Neural progenitor cell (in vitro differentiated cells): ENCODE results near the gene USP36. TPM values are rescaled to one million over a fixed set of nuclear protein-coding genes. Genes with fewer than 3 reads are reported as not detected.
"Not testable (repeated sequence)": the region's sequence is repeated elsewhere in the genome, so short reads cannot be mapped to it uniquely, and the experiment has no call there.

Source experiments
- DNase-seq: peaks from one replicate; pipeline ENCODE4 v3.0.0-alpha.2; 2016; ENCODE audit warnings: low spot score
- H2AFZ ChIP-seq: fragments of 200-600 bp; sonication (generic); replicated peaks from 2 replicates; pipeline ENCODE4 v1.6.1; 2016; ENCODE audit warnings: antibody characterized with exemption
- H3F3A ChIP-seq: fragments of 200-600 bp; sonication (generic); 2 replicates; pipeline ENCODE4 v1.6.1; 2016; ENCODE audit warnings: antibody characterized with exemption, low read depth
- H3K27ac ChIP-seq: fragments of 200-600 bp; sonication (generic); 2 replicates; pipeline ENCODE4 v1.5.1; 2016; ENCODE audit warnings: mild to moderate bottlenecking
- H3K27me3 ChIP-seq: fragments of 200-600 bp; sonication (generic); 2 replicates; pipeline ENCODE4 v1.6.1; 2016; ENCODE audit warnings: mild to moderate bottlenecking, moderate library complexity
- H3K36me3 ChIP-seq: fragments of 200-600 bp; sonication (generic); 2 replicates; pipeline ENCODE4 v1.5.1; 2016
- H3K4me1 ChIP-seq: fragments of 200-600 bp; sonication (generic); 2 replicates; pipeline ENCODE4 v1.6.1; 2016; ENCODE audit warnings: mixed run types
- H3K4me2 ChIP-seq: fragments of 200-600 bp; sonication (generic); 2 replicates; pipeline ENCODE4 v1.6.1; 2016
- H3K4me3 ChIP-seq: fragments of 200-600 bp; sonication (generic); 2 replicates; pipeline ENCODE4 v1.5.1; 2016
- H3K79me2 ChIP-seq: fragments of 200-600 bp; sonication (generic); 2 replicates; pipeline ENCODE4 v1.6.1; 2016; ENCODE audit warnings: low read depth
- H3K9ac ChIP-seq: fragments of 200-600 bp; sonication (generic); 2 replicates; pipeline ENCODE4 v1.6.1; 2016
- H3K9me3 ChIP-seq: fragments of 200-600 bp; sonication (generic); 2 replicates; pipeline ENCODE4 v1.5.1; 2016; ENCODE audit warnings: low read depth
- H4K20me1 ChIP-seq: fragments of 200-600 bp; sonication (generic); 2 replicates; pipeline ENCODE4 v1.6.1; 2016; ENCODE audit warnings: low read depth
- H3K27ac Mint-ChIP-seq: 3 replicates; pipeline ENCODE4 v1.8.0; 2021; ENCODE audit warnings: mixed read lengths
- H3K27me3 Mint-ChIP-seq: 2 replicates; pipeline ENCODE4 v1.8.0; 2022; ENCODE audit warnings: low read depth, mild to moderate bottlenecking, inconsistent platforms, moderate library complexity, mixed read lengths; ENCODE audit not compliant: insufficient read depth
- H3K36me3 Mint-ChIP-seq: 3 replicates; pipeline ENCODE4 v1.8.0; 2021; ENCODE audit warnings: mixed read lengths
- H3K4me1 Mint-ChIP-seq: 3 replicates; pipeline ENCODE4 v1.8.0; 2021; ENCODE audit warnings: mixed read lengths
- H3K4me3 Mint-ChIP-seq: 3 replicates; pipeline ENCODE4 v1.8.0; 2021; ENCODE audit warnings: mild to moderate bottlenecking, moderate library complexity, mixed read lengths
- H3K9me3 Mint-ChIP-seq: 3 replicates; pipeline ENCODE4 v1.8.0; 2020; ENCODE audit warnings: mixed read lengths
- CTCF ChIP-seq: fragments of 200-600 bp; sonication (generic); IDR thresholded peaks from 2 replicates; pipeline ENCODE4 v1.5.1; 2017; ENCODE audit warnings: antibody characterized with exemption, mild to moderate bottlenecking
- EZH2 ChIP-seq: fragments of 200-600 bp; sonication (generic); IDR thresholded peaks from 2 replicates; pipeline ENCODE4 v1.6.1; 2017; ENCODE audit warnings: antibody characterized with exemption, mild to moderate bottlenecking, moderate library complexity
- EZH2phosphoT487 ChIP-seq: fragments of 200-600 bp; sonication (generic); IDR thresholded peaks from 2 replicates; pipeline ENCODE4 v1.6.1; 2017; ENCODE audit warnings: antibody characterized with exemption
- total RNA-seq: library from RNA; depleted of rRNA; stranded (reverse); fragments of >200 nt; gene quantifications from 2 replicates; pipeline ENCODE4 v1.2.3, GENCODE V29; 2015; ENCODE audit warnings: low replicate concordance

USP36 gene
- total RNA-seq, 1 donor from 2014 or later: 16.6 TPM

DNA sequence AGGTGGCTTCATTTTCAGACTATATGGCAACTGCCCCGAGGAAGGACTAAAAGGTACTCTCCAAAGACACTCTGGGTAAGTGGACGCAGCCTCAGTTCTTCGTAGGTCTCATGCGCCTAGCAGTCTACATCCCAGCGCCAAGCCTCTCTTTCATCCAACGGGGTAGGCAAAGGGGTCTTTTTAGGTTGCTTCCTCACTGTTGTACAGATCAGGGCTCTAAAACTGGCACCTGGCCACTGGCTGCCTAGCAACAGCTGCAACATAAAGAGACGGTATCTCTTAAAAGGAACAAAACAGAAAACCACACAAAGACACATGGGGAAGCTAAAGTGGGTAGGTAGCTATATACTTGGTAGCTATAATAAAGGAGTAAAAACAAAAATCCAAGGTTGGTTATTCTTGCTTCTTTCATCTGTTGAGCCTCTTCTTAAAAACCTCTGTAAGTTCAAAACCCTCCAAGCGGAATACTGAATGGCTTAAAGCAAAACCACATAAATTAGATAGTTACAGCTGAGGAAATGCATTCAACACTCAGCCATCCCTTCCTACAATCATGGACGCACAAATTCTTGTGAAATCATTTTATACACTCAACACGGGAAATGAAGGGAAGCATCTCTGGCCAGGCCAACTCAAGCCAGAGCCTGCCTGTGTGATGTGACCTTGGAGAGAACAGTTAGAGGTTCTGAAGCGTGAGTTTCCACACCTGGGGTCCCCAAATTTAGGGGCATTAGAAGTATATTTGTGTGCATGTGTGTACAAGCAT is 81.2 kb downstream of the USP36 start:
- H2AFZ ChIP-seq: no peak overlapping the region
- Mint-ChIP-seq H3K36me3 (peaks cover 4% of the 10 kb centered on the region), H3K9me3 (peaks cover 2% of the 10 kb centered on the region), H3K4me3 (no peak overlapping the region), H3K4me1 (peaks cover 21% of the 10 kb centered on the region), H3K27ac (no peak overlapping the region), H3K27me3 (peaks cover 2% of the 10 kb centered on the region)
- no peak overlapping the region for H3K4me2 ChIP-seq
- no peak overlapping the region for H3K4me3 ChIP-seq
- H3K27me3 ChIP-seq: no peaks in the 10 kb centered on the region
- H3K9ac ChIP-seq: peak overlapping the region; percentile 4
- no peaks in the 10 kb centered on the region for H3F3A ChIP-seq
- peaks cover 16% of the 10 kb centered on the region for H3K4me1 ChIP-seq
- H3K9me3 ChIP-seq: no peaks in the 10 kb centered on the region
- no peak for DNase-seq
- no peak for TF ChIP-seq CTCF
- H4K20me1 ChIP-seq: no peaks in the 10 kb centered on the region
- H3K27ac ChIP-seq: no peak overlapping the region
- no peaks in the 10 kb centered on the region for H3K36me3 ChIP-seq
- H3K79me2 ChIP-seq: no peaks in the 10 kb centered on the region

DNA sequence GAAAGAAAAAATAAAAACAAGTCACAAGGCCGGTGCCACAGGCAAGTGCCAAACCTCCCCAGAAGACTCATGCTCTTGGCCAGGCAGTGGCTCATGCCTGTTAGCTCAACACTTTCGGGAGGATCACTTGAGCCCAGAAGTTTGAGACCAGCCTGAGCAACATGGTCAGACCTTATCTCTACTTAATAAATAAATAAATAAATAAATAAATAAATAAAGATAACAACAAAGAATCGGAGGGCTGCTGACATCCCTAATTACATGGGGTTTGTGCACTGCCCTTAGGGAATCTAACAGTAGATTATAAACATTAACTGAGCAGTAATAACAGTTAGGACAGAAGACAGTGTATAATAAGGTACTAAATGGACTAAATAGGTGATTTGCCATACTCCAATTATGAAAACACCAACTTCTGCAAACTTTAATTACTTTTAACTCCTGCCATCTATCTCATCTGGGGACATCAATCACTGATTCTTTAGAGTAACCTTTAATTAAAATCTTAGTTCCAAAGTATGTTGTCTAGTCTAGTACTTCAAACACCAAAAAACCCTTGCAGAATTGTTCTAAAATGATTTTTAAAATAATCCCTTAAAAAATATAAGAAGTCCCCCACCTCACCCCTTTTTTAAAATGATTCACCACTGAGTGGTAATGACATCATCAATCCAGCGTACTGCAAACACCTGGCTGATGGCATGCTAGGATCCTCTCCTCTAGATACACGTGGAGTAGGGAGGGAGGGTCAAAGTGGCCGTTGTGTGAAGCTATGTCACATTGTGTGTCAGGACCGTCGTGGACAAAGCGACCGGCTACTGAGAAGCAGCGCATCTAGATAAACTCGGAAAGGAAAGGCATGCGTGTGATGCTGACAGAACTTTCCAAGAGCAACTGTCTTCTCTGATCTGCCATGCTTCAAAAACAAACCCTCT is 87.0 kb downstream of the USP36 start:
- DNase-seq: no peak
- H3K36me3 Mint-ChIP-seq: no peaks in the 10 kb centered on the region
- H3K9me3 Mint-ChIP-seq: no peaks in the 10 kb centered on the region
- H3F3A ChIP-seq: no peaks in the 10 kb centered on the region
- H2AFZ ChIP-seq: no peak overlapping the region
- H4K20me1 ChIP-seq: no peaks in the 10 kb centered on the region
- no peaks in the 10 kb centered on the region for H3K27me3 Mint-ChIP-seq
- no peak overlapping the region for H3K27ac Mint-ChIP-seq
- H3K4me3 Mint-ChIP-seq: no peak overlapping the region
- H3K9ac ChIP-seq: no peak overlapping the region
- peaks cover 4% of the 10 kb centered on the region for H3K4me1 ChIP-seq
- no peaks in the 10 kb centered on the region for H3K36me3 ChIP-seq
- H3K4me1 Mint-ChIP-seq: peaks cover 8% of the 10 kb centered on the region
- H3K4me3 ChIP-seq: no peak overlapping the region
- no peak for TF ChIP-seq EZH2phosphoT487
- no peak for TF ChIP-seq CTCF
- TF ChIP-seq EZH2: no peak
- no peak overlapping the region for H3K27ac ChIP-seq
- no peaks in the 10 kb centered on the region for H3K27me3 ChIP-seq
- H3K9me3 ChIP-seq: no peaks in the 10 kb centered on the region
- no peaks in the 10 kb centered on the region for H3K79me2 ChIP-seq
- no peak overlapping the region for H3K4me2 ChIP-seq

DNA sequence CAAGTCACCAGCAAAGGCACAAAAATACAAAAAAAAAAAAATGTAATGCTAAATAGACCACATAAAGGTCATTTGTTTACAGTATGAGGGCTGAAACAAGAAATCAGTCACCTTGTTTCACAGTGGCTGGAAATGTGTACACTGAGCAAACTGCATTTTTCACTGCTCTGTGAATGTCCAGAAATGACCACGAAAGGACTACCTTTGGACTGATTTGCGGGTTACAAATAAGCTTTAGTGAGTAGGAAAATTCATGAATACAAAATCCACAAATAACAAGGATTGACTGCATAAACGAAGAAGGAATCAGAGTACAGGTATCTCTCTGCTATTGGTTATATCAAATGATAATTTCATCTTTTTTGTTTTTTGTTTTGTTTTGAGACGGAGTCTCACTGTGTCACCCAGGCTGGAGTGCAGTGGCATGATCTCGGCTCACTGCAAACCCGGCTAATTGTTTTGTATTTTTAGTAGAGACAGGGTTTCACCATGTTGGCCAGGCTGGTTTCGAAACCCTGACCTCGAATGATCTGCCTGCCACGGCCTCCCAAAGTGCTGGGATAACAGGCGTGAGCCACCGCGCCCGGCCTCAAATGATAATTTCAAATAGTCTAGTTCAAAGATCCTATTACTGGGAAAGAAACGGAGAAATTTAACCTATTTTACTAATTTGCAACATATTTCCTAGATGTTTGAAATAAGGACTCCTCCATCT is 89.0 kb downstream of the USP36 start:
- H3K27ac ChIP-seq: no peak overlapping the region
- H3K4me1 ChIP-seq: no peaks in the 10 kb centered on the region
- no peaks in the 10 kb centered on the region for H3K27me3 ChIP-seq
- H3K4me1 Mint-ChIP-seq: peaks cover 5% of the 10 kb centered on the region
- no peaks in the 10 kb centered on the region for H3K9me3 ChIP-seq
- H3K27ac Mint-ChIP-seq: no peak overlapping the region
- H3K9ac ChIP-seq: no peak overlapping the region
- TF ChIP-seq EZH2phosphoT487: no peak
- no peak for TF ChIP-seq EZH2
- TF ChIP-seq CTCF: no peak
- H3K36me3 ChIP-seq: no peaks in the 10 kb centered on the region
- H3F3A ChIP-seq: no peaks in the 10 kb centered on the region
- no peaks in the 10 kb centered on the region for H3K27me3 Mint-ChIP-seq
- H3K36me3 Mint-ChIP-seq: no peaks in the 10 kb centered on the region
- DNase-seq: no peak
- H3K9me3 Mint-ChIP-seq: no peaks in the 10 kb centered on the region
- no peak overlapping the region for H3K4me3 Mint-ChIP-seq
- no peaks in the 10 kb centered on the region for H3K79me2 ChIP-seq
- H3K4me3 ChIP-seq: no peak overlapping the region
- no peaks in the 10 kb centered on the region for H4K20me1 ChIP-seq
- H2AFZ ChIP-seq: no peak overlapping the region
- no peak overlapping the region for H3K4me2 ChIP-seq

DNA sequence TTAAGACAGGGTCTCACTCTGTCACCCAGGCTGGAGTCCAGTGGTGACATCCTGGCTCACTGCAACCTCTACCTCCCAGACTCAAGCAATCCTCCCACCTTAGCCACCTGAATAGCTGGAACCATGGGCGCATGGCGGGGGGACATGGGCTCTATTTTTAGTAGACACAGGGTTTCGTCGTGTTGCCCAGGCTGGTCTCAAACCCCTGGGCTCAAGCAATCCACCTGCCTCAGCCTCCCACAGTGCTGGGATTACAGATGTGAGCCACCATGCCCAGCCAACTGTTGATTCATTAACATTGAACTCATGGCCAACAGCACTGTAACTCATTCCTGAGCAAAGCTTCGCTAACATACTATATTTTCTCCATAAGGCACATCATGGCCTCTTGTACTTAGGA is 89.6 kb downstream of the USP36 start:
- not testable (repeated sequence) for H3K27ac ChIP-seq, H3K4me2 ChIP-seq, H3K27me3 ChIP-seq, H3K36me3 ChIP-seq, H3K36me3 Mint-ChIP-seq, H3K9me3 ChIP-seq, H3K9me3 Mint-ChIP-seq, H3K27ac Mint-ChIP-seq, H4K20me1 ChIP-seq, H3K9ac ChIP-seq, H3K4me3 ChIP-seq, H3F3A ChIP-seq, H3K79me2 ChIP-seq, H2AFZ ChIP-seq, H3K4me3 Mint-ChIP-seq, H3K4me1 ChIP-seq, H3K27me3 Mint-ChIP-seq, DNase-seq, H3K4me1 Mint-ChIP-seq
